HepG2 (cell line): ENCODE measurements around the gene MED23. TPM values are rescaled to one million over a fixed set of nuclear protein-coding genes. Genes with fewer than 3 reads are reported as not detected.

ENCODE experiments used
- ARNTL ChIP-seq: sonication (generic); formaldehyde crosslinking; IDR thresholded peaks from 2 replicates; pipeline ENCODE4 v1.4.0; 2020; ENCODE audit warnings: mild to moderate bottlenecking, missing genetic modification reagents
- FOXA1 ChIP-seq, 2 experiments: fragments of 450-650 bp in 1 of 2; sonication (generic) in 1 of 2; formaldehyde crosslinking in 1 of 2; IDR thresholded peaks; 2 replicates each; pipeline versions ENCODE4 v1.4.0 to v1.6.1; 2016 to 2020; ENCODE audit warnings: missing genetic modification reagents in 1 of 2
- KDM3A ChIP-seq: IDR thresholded peaks from 2 replicates; pipeline ENCODE4 v1.6.1; 2018; ENCODE audit warnings: low read depth, missing compliant biosample characterization
- PITX1 ChIP-seq: sonication (generic); formaldehyde crosslinking; IDR thresholded peaks from 2 replicates; pipeline ENCODE4 v1.5.1; 2020; ENCODE audit warnings: mild to moderate bottlenecking, missing genetic modification reagents
- SRF ChIP-seq: IDR thresholded peaks from 2 replicates; pipeline ENCODE4 v1.6.1; 2011; ENCODE audit warnings: mild to moderate bottlenecking, low read depth, low read length, moderate library complexity
- ZBTB3 ChIP-seq: sonication (generic); formaldehyde crosslinking; IDR thresholded peaks from 2 replicates; pipeline ENCODE4 v1.4.0; 2020; ENCODE audit warnings: low read depth, mild to moderate bottlenecking, moderate library complexity, missing genetic modification reagents, borderline replicate concordance
- ZFP41 ChIP-seq: sonication (generic); formaldehyde crosslinking; IDR thresholded peaks from 2 replicates; pipeline ENCODE4 v1.4.0; 2020; ENCODE audit warnings: mild to moderate bottlenecking, missing genetic modification reagents, borderline replicate concordance
- ZNF317 ChIP-seq: sonication (generic); formaldehyde crosslinking; IDR thresholded peaks from 2 replicates; pipeline ENCODE4 v1.5.0; 2020; ENCODE audit warnings: mild to moderate bottlenecking, missing genetic modification reagents
- ZNF333 ChIP-seq: sonication (generic); formaldehyde crosslinking; IDR thresholded peaks from 2 replicates; pipeline ENCODE4 v1.4.0; 2020; ENCODE audit warnings: mild to moderate bottlenecking, missing genetic modification reagents, borderline replicate concordance
- ZNF75D ChIP-seq: sonication (generic); formaldehyde crosslinking; IDR thresholded peaks from 2 replicates; pipeline ENCODE4 v1.8.1; 2023; ENCODE audit warnings: missing genetic modification reagents, mild to moderate bottlenecking, borderline replicate concordance
- ZNF772 ChIP-seq: sonication (generic); formaldehyde crosslinking; IDR thresholded peaks from 2 replicates; pipeline ENCODE4 v1.5.0; 2020; ENCODE audit warnings: mild to moderate bottlenecking, missing genetic modification reagents
- polyA plus RNA-seq, 8 experiments: library from polyadenylated mRNA; depleted of rRNA in 3 of 8; stranded (reverse) in 7 of 8; unstranded in 1 of 8; fragments of >200 nt; fragmentation: Illumina TruSeq in 4 of 8; extraction: Trizol in 4 of 8; gene quantifications; 2 replicates each; pipeline versions ENCODE4 v1.2.1 to v1.2.3, GENCODE V29; 2011 to 2016; ENCODE audit warnings: low read depth in 4 of 8, missing spikeins in 1 of 8, mixed read lengths in 1 of 8; ENCODE audit not compliant: insufficient read depth in 1 of 8
- total RNA-seq, 5 experiments: library from RNA; depleted of rRNA; stranded (reverse); fragments of >200 nt; fragmentation: Illumina TruSeq; extraction: Trizol; gene quantifications; 2 replicates each; pipeline ENCODE4 v1.2.3, GENCODE V29; 2016; ENCODE audit warnings: low read depth in 1 of 5
- TF ChIP-seq, protein P1 (sequence below): sonication (generic); formaldehyde crosslinking; IDR thresholded peaks from 2 replicates; pipeline ENCODE4 v1.4.0; 2020; ENCODE audit warnings: missing genetic modification reagents, borderline replicate concordance
- TF ChIP-seq, protein P2 (sequence below): IDR thresholded peaks from 2 replicates; pipeline ENCODE4 v1.6.1; 2016; ENCODE audit warnings: low read depth
- TF ChIP-seq, protein P3 (sequence below): sonication (generic); formaldehyde crosslinking; IDR thresholded peaks from 2 replicates; pipeline ENCODE4 v1.9.0; 2021; ENCODE audit warnings: missing genetic modification reagents, borderline replicate concordance
- TF ChIP-seq, protein P4 (sequence below): sonication (generic); formaldehyde crosslinking; IDR thresholded peaks from 2 replicates; pipeline ENCODE4 v1.4.0; 2020; ENCODE audit warnings: low read depth, mild to moderate bottlenecking, missing genetic modification reagents
- TF ChIP-seq, protein P5 (sequence below): sonication (generic); formaldehyde crosslinking; IDR thresholded peaks from 2 replicates; pipeline ENCODE4 v1.4.0; 2020; ENCODE audit warnings: missing genetic modification reagents, borderline replicate concordance

Gene MED23
- total and polyA plus RNA-seq, 2 of the 13 experiments (the other 11 are each of a cell fraction or from before 2014, with no cell fraction given): 34.9 to 50.5 TPM

DNA sequence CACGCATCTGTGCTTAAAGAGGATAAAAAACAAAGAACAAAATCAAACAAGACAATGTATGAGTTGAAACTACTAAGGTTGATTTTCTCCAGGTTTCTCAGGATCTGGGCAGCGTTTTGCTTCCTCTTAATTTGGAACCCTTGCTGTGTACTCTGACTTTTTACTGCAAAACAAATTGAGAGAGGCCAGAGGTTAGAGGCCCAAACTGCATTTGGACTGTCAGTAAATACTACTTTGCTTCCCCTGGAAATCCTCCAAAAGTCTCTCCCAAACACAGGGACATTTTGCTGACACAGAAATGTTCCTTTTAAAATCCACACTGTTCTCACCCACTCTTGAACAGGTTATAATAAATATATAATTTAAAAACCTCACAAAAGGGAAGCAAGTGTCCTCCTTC lies 53.9 kb downstream of the MED23 start (continued):
- TF ChIP-seq, protein P1, sequence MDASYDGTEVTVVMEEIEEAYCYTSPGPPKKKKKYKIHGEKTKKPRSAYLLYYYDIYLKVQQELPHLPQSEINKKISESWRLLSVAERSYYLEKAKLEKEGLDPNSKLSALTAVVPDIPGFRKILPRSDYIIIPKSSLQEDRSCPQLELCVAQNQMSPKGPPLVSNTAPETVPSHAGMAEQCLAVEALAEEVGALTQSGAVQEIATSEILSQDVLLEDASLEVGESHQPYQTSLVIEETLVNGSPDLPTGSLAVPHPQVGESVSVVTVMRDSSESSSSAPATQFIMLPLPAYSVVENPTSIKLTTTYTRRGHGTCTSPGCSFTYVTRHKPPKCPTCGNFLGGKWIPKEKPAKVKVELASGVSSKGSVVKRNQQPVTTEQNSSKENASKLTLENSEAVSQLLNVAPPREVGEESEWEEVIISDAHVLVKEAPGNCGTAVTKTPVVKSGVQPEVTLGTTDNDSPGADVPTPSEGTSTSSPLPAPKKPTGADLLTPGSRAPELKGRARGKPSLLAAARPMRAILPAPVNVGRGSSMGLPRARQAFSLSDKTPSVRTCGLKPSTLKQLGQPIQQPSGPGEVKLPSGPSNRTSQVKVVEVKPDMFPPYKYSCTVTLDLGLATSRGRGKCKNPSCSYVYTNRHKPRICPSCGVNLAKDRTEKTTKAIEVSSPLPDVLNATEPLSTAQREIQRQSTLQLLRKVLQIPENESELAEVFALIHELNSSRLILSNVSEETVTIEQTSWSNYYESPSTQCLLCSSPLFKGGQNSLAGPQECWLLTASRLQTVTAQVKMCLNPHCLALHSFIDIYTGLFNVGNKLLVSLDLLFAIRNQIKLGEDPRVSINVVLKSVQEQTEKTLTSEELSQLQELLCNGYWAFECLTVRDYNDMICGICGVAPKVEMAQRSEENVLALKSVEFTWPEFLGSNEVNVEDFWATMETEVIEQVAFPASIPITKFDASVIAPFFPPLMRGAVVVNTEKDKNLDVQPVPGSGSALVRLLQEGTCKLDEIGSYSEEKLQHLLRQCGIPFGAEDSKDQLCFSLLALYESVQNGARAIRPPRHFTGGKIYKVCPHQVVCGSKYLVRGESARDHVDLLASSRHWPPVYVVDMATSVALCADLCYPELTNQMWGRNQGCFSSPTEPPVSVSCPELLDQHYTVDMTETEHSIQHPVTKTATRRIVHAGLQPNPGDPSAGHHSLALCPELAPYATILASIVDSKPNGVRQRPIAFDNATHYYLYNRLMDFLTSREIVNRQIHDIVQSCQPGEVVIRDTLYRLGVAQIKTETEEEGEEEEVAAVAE: no peak
- TF ChIP-seq KDM3A: 0 out of 2 replicates have a peak, but pooled peaks have one; percentile 52
- TF ChIP-seq ZBTB3: no peak
- no peak for TF ChIP-seq ZNF333
- no peak for TF ChIP-seq ARNTL (CRISPR knock-in tag)
- TF ChIP-seq, protein P2, sequence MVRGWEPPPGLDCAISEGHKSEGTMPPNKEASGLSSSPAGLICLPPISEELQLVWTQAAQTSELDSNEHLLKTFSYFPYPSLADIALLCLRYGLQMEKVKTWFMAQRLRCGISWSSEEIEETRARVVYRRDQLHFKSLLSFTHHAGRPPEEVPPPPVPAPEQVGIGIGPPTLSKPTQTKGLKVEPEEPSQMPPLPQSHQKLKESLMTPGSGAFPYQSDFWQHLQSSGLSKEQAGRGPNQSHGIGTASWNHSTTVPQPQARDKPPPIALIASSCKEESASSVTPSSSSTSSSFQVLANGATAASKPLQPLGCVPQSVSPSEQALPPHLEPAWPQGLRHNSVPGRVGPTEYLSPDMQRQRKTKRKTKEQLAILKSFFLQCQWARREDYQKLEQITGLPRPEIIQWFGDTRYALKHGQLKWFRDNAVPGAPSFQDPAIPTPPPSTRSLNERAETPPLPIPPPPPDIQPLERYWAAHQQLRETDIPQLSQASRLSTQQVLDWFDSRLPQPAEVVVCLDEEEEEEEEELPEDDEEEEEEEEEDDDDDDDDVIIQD (CRISPR knock-in tag): peak; percentile 42; the same call in 1 of the 2 replicates
- TF ChIP-seq, protein P3, sequence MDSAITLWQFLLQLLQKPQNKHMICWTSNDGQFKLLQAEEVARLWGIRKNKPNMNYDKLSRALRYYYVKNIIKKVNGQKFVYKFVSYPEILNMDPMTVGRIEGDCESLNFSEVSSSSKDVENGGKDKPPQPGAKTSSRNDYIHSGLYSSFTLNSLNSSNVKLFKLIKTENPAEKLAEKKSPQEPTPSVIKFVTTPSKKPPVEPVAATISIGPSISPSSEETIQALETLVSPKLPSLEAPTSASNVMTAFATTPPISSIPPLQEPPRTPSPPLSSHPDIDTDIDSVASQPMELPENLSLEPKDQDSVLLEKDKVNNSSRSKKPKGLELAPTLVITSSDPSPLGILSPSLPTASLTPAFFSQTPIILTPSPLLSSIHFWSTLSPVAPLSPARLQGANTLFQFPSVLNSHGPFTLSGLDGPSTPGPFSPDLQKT: no peak
- TF ChIP-seq SRF: peak; percentile 29; the same call in 1 of the 2 replicates
- no peak for TF ChIP-seq ZNF75D (CRISPR knock-in tag)
- TF ChIP-seq, protein P4, sequence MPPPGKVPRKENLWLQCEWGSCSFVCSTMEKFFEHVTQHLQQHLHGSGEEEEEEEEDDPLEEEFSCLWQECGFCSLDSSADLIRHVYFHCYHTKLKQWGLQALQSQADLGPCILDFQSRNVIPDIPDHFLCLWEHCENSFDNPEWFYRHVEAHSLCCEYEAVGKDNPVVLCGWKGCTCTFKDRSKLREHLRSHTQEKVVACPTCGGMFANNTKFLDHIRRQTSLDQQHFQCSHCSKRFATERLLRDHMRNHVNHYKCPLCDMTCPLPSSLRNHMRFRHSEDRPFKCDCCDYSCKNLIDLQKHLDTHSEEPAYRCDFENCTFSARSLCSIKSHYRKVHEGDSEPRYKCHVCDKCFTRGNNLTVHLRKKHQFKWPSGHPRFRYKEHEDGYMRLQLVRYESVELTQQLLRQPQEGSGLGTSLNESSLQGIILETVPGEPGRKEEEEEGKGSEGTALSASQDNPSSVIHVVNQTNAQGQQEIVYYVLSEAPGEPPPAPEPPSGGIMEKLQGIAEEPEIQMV (CRISPR knock-in tag): no peak
- TF ChIP-seq, protein P5, sequence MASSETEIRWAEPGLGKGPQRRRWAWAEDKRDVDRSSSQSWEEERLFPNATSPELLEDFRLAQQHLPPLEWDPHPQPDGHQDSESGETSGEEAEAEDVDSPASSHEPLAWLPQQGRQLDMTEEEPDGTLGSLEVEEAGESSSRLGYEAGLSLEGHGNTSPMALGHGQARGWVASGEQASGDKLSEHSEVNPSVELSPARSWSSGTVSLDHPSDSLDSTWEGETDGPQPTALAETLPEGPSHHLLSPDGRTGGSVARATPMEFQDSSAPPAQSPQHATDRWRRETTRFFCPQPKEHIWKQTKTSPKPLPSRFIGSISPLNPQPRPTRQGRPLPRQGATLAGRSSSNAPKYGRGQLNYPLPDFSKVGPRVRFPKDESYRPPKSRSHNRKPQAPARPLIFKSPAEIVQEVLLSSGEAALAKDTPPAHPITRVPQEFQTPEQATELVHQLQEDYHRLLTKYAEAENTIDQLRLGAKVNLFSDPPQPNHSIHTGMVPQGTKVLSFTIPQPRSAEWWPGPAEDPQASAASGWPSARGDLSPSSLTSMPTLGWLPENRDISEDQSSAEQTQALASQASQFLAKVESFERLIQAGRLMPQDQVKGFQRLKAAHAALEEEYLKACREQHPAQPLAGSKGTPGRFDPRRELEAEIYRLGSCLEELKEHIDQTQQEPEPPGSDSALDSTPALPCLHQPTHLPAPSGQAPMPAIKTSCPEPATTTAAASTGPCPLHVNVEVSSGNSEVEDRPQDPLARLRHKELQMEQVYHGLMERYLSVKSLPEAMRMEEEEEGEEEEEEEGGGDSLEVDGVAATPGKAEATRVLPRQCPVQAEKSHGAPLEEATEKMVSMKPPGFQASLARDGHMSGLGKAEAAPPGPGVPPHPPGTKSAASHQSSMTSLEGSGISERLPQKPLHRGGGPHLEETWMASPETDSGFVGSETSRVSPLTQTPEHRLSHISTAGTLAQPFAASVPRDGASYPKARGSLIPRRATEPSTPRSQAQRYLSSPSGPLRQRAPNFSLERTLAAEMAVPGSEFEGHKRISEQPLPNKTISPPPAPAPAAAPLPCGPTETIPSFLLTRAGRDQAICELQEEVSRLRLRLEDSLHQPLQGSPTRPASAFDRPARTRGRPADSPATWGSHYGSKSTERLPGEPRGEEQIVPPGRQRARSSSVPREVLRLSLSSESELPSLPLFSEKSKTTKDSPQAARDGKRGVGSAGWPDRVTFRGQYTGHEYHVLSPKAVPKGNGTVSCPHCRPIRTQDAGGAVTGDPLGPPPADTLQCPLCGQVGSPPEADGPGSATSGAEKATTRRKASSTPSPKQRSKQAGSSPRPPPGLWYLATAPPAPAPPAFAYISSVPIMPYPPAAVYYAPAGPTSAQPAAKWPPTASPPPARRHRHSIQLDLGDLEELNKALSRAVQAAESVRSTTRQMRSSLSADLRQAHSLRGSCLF (CRISPR knock-in tag): no peak
- TF ChIP-seq FOXA1 (IDR thresholded peaks at IDR 0.05): no peak
- TF ChIP-seq FOXA1 (CRISPR knock-in tag; IDR thresholded peaks at IDR 0.05): peak; percentile 81
- no peak for TF ChIP-seq ZFP41 (CRISPR knock-in tag)
- peak; percentile 71; the same call in 1 of the 2 replicates for TF ChIP-seq PITX1 (CRISPR knock-in tag)
- TF ChIP-seq ZNF772: no peak
- TF ChIP-seq ZNF317 (CRISPR knock-in tag): no peak
